ENCODE data around the gene ECPAS.
"Not testable (repeated sequence)": the region's sequence is repeated elsewhere in the genome, so short reads cannot be mapped to it uniquely, and the experiment has no call there.

The ECPAS gene, protein sequence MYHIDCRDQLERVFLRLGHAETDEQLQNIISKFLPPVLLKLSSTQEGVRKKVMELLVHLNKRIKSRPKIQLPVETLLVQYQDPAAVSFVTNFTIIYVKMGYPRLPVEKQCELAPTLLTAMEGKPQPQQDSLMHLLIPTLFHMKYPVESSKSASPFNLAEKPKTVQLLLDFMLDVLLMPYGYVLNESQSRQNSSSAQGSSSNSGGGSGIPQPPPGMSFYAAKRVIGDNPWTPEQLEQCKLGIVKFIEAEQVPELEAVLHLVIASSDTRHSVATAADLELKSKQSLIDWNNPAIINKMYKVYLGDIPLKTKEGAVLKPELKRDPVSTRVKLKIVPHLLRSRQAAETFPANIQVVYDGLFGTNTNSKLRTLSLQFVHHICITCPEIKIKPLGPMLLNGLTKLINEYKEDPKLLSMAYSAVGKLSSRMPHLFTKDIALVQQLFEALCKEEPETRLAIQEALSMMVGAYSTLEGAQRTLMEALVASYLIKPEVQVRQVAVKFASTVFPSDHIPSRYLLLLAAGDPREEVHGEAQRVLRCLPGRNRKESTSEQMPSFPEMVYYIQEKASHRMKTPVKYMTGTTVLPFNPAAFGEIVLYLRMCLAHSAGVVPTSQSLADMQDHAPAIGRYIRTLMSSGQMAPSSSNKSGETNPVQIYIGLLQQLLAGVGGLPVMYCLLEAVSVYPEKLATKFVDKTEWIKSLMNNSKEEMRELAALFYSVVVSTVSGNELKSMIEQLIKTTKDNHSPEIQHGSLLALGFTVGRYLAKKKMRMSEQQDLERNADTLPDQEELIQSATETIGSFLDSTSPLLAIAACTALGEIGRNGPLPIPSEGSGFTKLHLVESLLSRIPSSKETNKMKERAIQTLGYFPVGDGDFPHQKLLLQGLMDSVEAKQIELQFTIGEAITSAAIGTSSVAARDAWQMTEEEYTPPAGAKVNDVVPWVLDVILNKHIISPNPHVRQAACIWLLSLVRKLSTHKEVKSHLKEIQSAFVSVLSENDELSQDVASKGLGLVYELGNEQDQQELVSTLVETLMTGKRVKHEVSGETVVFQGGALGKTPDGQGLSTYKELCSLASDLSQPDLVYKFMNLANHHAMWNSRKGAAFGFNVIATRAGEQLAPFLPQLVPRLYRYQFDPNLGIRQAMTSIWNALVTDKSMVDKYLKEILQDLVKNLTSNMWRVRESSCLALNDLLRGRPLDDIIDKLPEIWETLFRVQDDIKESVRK (N-terminal part only)

DNA sequence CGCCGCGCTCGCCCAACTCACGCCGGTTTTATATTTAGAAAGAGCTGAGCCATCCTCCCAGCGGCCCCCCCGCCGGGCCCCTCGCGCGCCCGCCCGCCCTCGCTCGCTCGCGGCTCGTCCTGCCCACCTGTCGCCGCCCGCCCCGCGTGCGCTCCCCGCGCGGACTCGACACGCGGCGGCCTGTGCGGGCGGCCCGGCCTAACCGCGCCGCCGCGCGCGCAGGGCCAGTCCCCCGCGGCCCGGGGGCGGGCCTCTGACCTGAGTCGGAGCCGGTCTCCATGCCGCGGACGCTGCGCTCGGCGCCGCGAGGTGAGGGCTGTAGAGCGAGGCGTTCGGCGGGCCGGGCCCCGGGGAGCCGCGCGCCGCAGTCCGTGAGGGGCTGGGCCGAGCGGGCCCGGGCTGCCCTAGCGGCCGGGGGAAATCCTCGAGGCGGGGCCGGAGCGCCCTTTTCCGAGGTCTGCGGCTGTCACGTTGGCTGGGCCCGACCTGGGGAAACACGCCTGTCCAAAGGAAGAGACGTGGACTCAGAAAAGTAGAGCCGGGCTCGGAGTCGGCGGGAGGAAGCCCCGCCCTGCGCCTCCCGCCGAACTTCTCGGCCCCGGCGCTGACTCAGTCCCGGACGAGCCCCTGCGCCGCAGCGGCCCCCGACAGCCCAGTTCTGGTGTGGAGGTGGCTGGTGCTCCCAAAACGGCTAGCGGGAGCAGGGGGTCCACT lies at the start of gene ECPAS:
Gene ECPAS, minus strand, starts transcription at position 526 of the 714 bp plus-strand sequence. CDS start 11,465 bp downstream, outside the sequence.
- H3K27me3 ChIP-seq (ENCODE audit: control insufficient read depth, insufficient read depth, low read length) = no peaks in the 10 kb centered on the region
- H3K4me1 ChIP-seq (ENCODE audit: control insufficient read depth, insufficient read depth, low read length) = peaks cover 9% of the 10 kb centered on the region
- peak within 1 kb of the TSS; percentile 92 for H3K4me3 ChIP-seq (ENCODE audit: low read length)
- peak within 1 kb of the TSS; percentile 96 for H3K9ac ChIP-seq (ENCODE audit: low read length)
- peak within 1 kb of the TSS; percentile 95 for H3K27ac ChIP-seq (ENCODE audit: low read depth, low read length)
- H3K36me3 ChIP-seq (ENCODE audit: control insufficient read depth, insufficient read depth, low read length) = no peaks in the 10 kb centered on the region

DNA sequence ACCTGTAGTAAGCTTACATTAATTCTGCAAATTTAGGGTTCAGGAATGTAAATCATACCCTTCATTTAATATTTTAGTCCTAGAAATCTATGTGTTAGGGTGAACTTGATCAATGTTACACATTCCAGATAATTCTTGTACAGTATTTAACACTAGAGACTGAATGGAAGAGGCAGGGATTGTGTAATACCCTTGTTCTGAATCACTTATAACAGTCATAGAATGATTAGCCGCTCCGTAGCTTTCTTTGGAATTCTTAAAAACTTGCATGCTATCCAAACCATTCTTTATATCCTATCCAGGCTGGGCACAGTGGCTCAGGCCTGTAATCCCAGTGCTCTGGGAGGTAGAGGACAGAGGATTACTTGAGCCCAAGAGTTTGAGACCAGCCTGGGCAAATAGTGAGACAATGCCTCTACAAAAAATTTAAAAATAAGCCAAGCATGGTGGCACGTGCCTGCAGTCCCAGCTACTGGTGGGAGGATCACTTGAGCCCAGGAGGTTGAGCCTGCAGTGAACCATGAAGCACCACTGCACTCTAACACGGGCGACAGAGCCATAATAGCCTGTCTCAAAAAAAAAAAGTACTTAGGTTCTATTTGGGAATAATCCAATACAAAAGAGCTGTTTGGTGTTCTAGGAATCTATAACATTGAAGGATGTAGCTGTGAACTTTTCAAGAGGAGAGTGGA lies 49.1 kb upstream of the ECPAS start:
- Histone ChIP-seq H3K27ac (ENCODE audit: low read depth, low read length) (no peak overlapping the region), H3K27me3 (ENCODE audit: control insufficient read depth, insufficient read depth, low read length) (no peaks in the 10 kb centered on the region), H3K4me1 (ENCODE audit: control insufficient read depth, insufficient read depth, low read length) (no peaks in the 10 kb centered on the region), H3K36me3 (ENCODE audit: control insufficient read depth, insufficient read depth, low read length) (peaks cover 22% of the 10 kb centered on the region), H3K9ac (ENCODE audit: low read length) (no peak overlapping the region), H3K4me3 (ENCODE audit: low read length) (no peak overlapping the region)

DNA sequence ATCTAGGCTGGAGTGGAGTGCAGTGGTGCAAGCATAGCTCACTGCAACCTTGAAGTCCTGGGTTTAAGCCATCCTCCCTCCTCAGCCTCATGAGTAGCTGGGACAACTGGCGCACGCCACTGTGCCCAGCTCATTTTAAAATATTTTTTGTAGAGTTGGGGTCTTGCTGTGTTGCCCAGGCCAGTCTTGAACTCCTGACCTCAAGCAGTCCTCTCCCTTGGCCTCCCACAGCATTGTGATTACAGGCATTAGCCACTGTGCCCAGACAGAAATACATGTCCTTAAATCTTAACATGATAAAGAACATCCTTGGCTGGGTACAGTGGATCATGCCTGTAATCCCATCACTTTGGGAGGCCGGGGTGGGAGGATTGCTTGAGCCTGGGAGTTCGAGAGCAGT lies 47.5 kb upstream of the ECPAS start:
- H3K27me3 ChIP-seq (ENCODE audit: control insufficient read depth, insufficient read depth, low read length) = no peaks in the 10 kb centered on the region
- H3K36me3 ChIP-seq (ENCODE audit: control insufficient read depth, insufficient read depth, low read length) = peaks cover 22% of the 10 kb centered on the region
- no peaks in the 10 kb centered on the region for H3K4me1 ChIP-seq (ENCODE audit: control insufficient read depth, insufficient read depth, low read length)
- H3K27ac ChIP-seq (ENCODE audit: low read depth, low read length) = no peak overlapping the region
- no peak overlapping the region for H3K9ac ChIP-seq (ENCODE audit: low read length)
- no peak overlapping the region for H3K4me3 ChIP-seq (ENCODE audit: low read length)

DNA sequence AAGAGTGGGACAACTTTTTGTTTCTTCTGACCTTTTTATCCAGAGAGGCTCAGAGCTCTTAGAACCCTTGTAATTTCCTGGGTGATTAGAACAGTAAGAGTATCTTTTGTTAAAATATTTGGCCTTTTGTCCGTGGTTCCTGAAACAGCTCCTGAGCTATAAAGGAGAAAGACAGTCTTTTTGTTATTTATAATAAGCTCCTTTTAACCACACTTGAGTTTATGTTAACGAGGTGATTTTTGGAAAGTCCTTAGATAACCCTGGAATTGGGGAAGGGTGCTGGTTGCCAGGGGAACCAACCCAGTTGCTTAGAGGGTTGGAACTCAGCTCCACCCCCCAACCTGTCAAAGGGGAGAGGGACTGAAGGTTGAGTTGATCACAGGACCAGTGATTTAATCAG lies 45.6 kb upstream of the ECPAS start:
- H3K36me3 ChIP-seq (ENCODE audit: control insufficient read depth, insufficient read depth, low read length) = peaks cover 17% of the 10 kb centered on the region
- peaks cover 5% of the 10 kb centered on the region for H3K27me3 ChIP-seq (ENCODE audit: control insufficient read depth, insufficient read depth, low read length)
- peaks cover 5% of the 10 kb centered on the region for H3K4me1 ChIP-seq (ENCODE audit: control insufficient read depth, insufficient read depth, low read length)
- no peak overlapping the region for H3K9ac ChIP-seq (ENCODE audit: low read length)
- H3K27ac ChIP-seq (ENCODE audit: low read depth, low read length) = no peak overlapping the region
- H3K4me3 ChIP-seq (ENCODE audit: low read length) = no peak overlapping the region

DNA sequence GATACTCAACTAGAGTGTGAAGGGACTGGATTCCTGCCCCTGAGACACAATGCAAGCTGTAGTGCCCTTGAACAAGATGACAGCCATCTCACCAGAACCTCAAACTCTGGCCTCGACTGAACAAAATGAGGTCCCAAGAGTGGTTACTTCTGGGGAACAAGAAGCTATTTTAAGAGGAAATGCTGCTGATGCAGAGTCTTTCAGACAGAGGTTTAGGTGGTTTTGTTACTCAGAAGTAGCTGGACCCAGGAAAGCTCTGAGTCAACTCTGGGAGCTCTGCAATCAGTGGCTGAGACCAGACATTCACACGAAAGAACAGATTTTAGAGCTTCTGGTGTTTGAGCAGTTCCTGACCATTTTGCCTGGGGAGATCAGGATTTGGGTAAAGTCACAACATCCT lies 43.2 kb upstream of the ECPAS start:
- no peak overlapping the region for H3K27ac ChIP-seq (ENCODE audit: low read depth, low read length)
- no peak overlapping the region for H3K9ac ChIP-seq (ENCODE audit: low read length)
- peaks cover 5% of the 10 kb centered on the region for H3K27me3 ChIP-seq (ENCODE audit: control insufficient read depth, insufficient read depth, low read length)
- H3K4me3 ChIP-seq (ENCODE audit: low read length) = no peak overlapping the region
- peaks cover 7% of the 10 kb centered on the region for H3K36me3 ChIP-seq (ENCODE audit: control insufficient read depth, insufficient read depth, low read length)
- peaks cover 5% of the 10 kb centered on the region for H3K4me1 ChIP-seq (ENCODE audit: control insufficient read depth, insufficient read depth, low read length)

DNA sequence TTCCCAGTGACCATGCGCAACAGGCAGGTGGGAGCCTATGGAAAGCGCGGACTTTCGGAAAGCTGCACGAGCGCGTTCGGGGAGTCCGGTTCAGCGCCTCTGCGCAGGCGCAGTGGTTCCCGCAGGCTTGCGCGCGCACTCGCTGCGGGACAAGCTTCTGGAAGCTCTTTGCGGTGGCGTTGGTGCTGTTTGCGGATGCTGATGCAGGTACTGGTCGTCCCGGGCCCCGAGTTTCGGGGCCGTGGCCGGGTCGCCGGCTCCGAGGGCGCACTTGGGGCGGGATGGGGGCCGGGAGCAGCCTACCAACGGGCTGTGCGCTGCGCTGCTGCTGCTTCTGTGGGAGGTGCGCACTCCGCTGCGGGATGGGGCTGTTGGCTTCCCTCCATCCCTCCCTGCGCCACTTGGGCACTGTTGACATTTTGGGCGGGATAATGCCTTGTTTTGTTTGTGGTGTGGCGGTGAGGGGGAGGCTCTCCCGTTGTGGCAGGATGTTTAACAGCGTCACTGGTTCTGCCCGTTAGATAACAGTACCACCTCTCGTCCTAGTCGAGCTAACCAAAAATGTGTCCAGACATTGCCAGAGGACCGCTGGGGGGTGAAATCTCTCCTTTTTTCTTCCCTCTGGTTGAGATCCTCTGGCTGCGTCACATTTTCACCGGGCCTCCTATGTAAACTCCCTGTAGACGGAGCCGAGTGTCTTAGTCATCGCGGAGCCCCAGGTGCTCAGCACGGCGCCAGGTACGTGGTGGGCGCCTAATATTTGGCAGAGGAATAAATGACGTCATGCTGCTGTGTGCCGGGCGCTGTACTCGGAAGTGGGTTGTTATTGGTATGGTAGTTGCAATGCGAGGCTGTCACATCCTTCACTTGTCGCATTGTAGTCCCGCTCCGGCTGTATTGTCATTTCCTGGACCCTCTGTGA lies 41.1 kb upstream of the ECPAS start, which contains the start of gene ZNF483:
Gene ZNF483, plus strand, starts transcription at position 124 of the 922 bp plus-strand sequence. CDS start 2,217 bp downstream, outside the sequence.
- peaks cover 5% of the 10 kb centered on the region for H3K4me1 ChIP-seq (ENCODE audit: control insufficient read depth, insufficient read depth, low read length)
- H3K36me3 ChIP-seq (ENCODE audit: control insufficient read depth, insufficient read depth, low read length) = peaks cover 2% of the 10 kb centered on the region
- peak within 1 kb of the TSS; percentile 99 for H3K4me3 ChIP-seq (ENCODE audit: low read length)
- peak within 1 kb of the TSS; percentile 78 for H3K9ac ChIP-seq (ENCODE audit: low read length)
- H3K27me3 ChIP-seq (ENCODE audit: control insufficient read depth, insufficient read depth, low read length) = peaks cover 5% of the 10 kb centered on the region
- H3K27ac ChIP-seq (ENCODE audit: low read depth, low read length) = peak within 1 kb of the TSS; percentile 67

DNA sequence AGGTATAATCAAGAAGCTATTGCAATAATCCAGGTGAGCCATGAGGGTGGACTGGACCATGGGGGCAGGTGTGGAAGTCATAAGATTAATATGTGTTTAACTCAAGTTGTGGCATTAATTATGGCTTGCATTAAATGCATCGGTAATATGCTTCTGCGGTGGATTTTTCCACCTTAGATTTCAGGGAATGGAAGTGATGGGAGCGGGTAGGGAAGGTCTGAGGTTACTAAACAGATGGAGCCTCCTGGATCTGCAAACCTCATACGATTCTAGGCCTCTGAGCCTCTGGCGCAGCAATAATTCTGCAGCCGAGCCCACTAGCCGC lies 40.5 kb upstream of the ECPAS start:
- H3K4me3 ChIP-seq (ENCODE audit: low read length) = peak overlapping the region; percentile 99
- no peak overlapping the region for H3K9ac ChIP-seq (ENCODE audit: low read length)
- peaks cover 5% of the 10 kb centered on the region for H3K4me1 ChIP-seq (ENCODE audit: control insufficient read depth, insufficient read depth, low read length)
- no peaks in the 10 kb centered on the region for H3K36me3 ChIP-seq (ENCODE audit: control insufficient read depth, insufficient read depth, low read length)
- H3K27me3 ChIP-seq (ENCODE audit: control insufficient read depth, insufficient read depth, low read length) = peaks cover 5% of the 10 kb centered on the region
- no peak overlapping the region for H3K27ac ChIP-seq (ENCODE audit: low read depth, low read length)

DNA sequence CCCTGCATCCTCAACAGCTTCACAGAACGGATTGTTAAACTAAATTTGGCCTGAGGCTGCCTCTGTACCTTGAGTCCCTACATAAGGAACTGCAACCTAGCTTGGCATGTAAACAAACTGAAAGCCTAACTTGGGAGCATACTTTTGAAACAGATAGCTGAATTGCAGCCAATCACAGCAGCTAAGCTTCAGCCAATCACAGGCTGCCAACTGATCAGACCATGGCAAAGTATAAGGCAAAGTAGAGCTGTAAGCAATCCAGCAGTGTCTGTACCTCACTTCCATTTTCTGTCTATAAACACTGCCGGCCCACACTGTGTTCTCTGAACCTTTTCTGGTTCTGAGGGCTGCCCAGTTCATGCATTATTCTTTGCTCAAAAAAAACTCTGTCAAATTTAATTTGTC lies 31.9 kb upstream of the ECPAS start:
- no peaks in the 10 kb centered on the region for H3K27me3 ChIP-seq (ENCODE audit: control insufficient read depth, insufficient read depth, low read length)
- no peak overlapping the region for H3K4me3 ChIP-seq (ENCODE audit: low read length)
- no peaks in the 10 kb centered on the region for H3K36me3 ChIP-seq (ENCODE audit: control insufficient read depth, insufficient read depth, low read length)
- no peak overlapping the region for H3K27ac ChIP-seq (ENCODE audit: low read depth, low read length)
- no peak overlapping the region for H3K9ac ChIP-seq (ENCODE audit: low read length)
- H3K4me1 ChIP-seq (ENCODE audit: control insufficient read depth, insufficient read depth, low read length) = no peaks in the 10 kb centered on the region

DNA sequence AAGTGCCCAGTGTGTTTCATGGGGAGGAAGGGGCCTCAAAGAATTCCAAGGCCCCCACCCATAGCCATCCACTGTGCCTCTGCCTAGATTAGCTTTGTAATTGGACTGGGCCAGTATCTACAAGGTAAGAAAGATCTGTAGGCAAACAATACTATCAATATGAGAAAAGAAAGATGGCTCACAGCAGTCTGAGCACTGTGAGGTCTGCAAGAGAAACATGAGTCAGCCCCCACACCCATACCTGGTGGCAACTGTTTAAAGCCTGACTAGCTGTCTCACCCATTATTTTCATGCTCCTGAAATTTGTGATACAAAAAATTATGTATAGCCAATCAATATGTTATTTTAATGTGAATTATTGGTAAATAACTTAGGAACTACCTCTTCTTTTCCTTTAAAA lies 30.8 kb upstream of the ECPAS start:
- H3K9ac ChIP-seq (ENCODE audit: low read length) = no peak overlapping the region
- no peaks in the 10 kb centered on the region for H3K36me3 ChIP-seq (ENCODE audit: control insufficient read depth, insufficient read depth, low read length)
- no peaks in the 10 kb centered on the region for H3K4me1 ChIP-seq (ENCODE audit: control insufficient read depth, insufficient read depth, low read length)
- no peak overlapping the region for H3K4me3 ChIP-seq (ENCODE audit: low read length)
- no peaks in the 10 kb centered on the region for H3K27me3 ChIP-seq (ENCODE audit: control insufficient read depth, insufficient read depth, low read length)
- no peak overlapping the region for H3K27ac ChIP-seq (ENCODE audit: low read depth, low read length)

DNA sequence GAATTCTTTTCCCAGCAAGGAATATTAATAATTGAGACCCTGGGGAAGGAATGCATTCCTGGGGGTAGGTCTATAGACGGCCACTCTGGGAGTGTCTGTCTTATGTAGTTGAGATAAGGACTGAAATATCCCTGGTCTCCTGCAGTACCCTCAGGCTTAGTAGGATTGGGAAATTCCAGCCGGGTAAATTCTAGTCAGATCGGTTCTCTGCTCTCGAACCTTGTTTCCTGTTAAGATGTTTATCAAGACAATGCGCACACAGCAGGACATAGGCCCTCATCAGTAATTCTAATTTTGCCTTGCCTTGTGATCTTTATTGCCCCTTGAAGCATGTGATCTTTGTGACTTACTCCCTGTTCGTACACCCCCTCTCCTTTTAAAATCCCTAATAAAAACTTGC lies 27.4 kb upstream of the ECPAS start:
- not testable (repeated sequence) for H3K36me3 ChIP-seq (ENCODE audit: control insufficient read depth, insufficient read depth, low read length); H3K4me3 ChIP-seq (ENCODE audit: low read length); H3K9ac ChIP-seq (ENCODE audit: low read length); H3K27ac ChIP-seq (ENCODE audit: low read depth, low read length); H3K27me3 ChIP-seq (ENCODE audit: control insufficient read depth, insufficient read depth, low read length); H3K4me1 ChIP-seq (ENCODE audit: control insufficient read depth, insufficient read depth, low read length)

DNA sequence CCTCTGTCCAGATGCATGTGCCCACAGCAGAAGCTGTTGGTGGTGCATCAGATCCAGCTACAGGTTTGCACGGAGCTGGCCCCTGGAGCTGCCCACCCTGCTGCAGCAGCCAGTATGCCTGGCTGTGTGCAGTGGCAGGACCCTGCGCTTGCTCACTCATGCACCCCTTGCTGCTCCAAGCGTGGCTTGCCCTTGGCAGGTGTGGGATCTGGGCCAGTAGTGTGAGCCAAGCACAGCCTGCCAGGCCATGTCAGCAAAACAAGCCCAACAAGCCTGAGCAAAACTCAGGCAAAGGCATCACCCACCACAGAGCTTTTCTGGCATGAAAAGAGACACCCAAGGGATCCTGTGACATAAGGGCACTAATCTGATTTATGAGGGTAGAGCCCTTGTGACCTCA lies 18.3 kb upstream of the ECPAS start:
- H3K36me3 ChIP-seq (ENCODE audit: control insufficient read depth, insufficient read depth, low read length) = no peaks in the 10 kb centered on the region
- no peak overlapping the region for H3K9ac ChIP-seq (ENCODE audit: low read length)
- H3K4me3 ChIP-seq (ENCODE audit: low read length) = no peak overlapping the region
- H3K27ac ChIP-seq (ENCODE audit: low read depth, low read length) = no peak overlapping the region
- no peaks in the 10 kb centered on the region for H3K27me3 ChIP-seq (ENCODE audit: control insufficient read depth, insufficient read depth, low read length)
- no peaks in the 10 kb centered on the region for H3K4me1 ChIP-seq (ENCODE audit: control insufficient read depth, insufficient read depth, low read length)

All from rectal smooth muscle tissue (tissue), 1 donor.